Head of caudate nucleus (tissue), 42 donors: ENCODE results near the gene ZBTB45.
A peak's percentile ranks its signal among the peaks of the same experiment; 100 is the strongest.
"Not testable (repeated sequence)": the region's sequence is repeated elsewhere in the genome, so short reads cannot be mapped to it uniquely, and the experiment has no call there.

ENCODE experiments used
- DNase-seq, 42 donors: peaks; one replicate each; pipeline versions ENCODE4 v3.0.0 to v3.0.0-alpha.2; 2020 to 2021; ENCODE audit warnings: mixed read lengths in 7 of 42
- intact Hi-C: fragments of 100-400 bp; cut with DNase I; formaldehyde crosslinking; loops from one replicate; pipeline ENCODE4 v1.15.0; 2022

The ZBTB45 gene

GRCh38 chr19:58515259-58515658 is 4.4 kb downstream of the ZBTB45 start:
- intact Hi-C loops: no loop called here
- DNase-seq: no peak

- no peak for DNase-seq
- intact Hi-C loops: no loop called here
Observed at GRCh38 chr19:58514564-58515022, 5.0 kb downstream of the ZBTB45 start.

GRCh38 chr19:58513694-58514563 is 5.7 kb downstream of the ZBTB45 start:
- peak; percentile 69 to 95 (median 90) for DNase-seq
- intact Hi-C loops: no loop called here

GRCh38 chr19:58513213-58513693 is 6.4 kb downstream of the ZBTB45 start:
- intact Hi-C loops: no loop called here
- DNase-seq: no peak

GRCh38 chr19:58511353-58512208 is 8.0 kb downstream of the ZBTB45 start, which contains the start of gene SLC27A5:
TSS of gene SLC27A5 (minus strand) at chr19:58511992. CDS start at chr19:58511955, 37 bp downstream.
- no peak for DNase-seq
- intact Hi-C loops: no loop called here

GRCh38 chr19:58510084-58510862 is 9.3 kb downstream of the ZBTB45 start:
- intact Hi-C loops: no loop called here
- DNase-seq: no peak

GRCh38 chr19:58509731-58510083 is 9.9 kb downstream of the ZBTB45 start:
- intact Hi-C loops: no loop called here

GRCh38 chr19:58507602-58508223 is 11.9 kb downstream of the ZBTB45 start:
- intact Hi-C loops: not testable (repeated sequence)

More at GRCh38 chr19:58509731-58510083, 9.9 kb downstream of the ZBTB45 start:
- DNase-seq: no peak

GRCh38 chr19:58500242-58500641 is 19.4 kb downstream of the ZBTB45 start:
- intact Hi-C loops: no loop called here
- no peak for DNase-seq

More at GRCh38 chr19:58507602-58508223, 11.9 kb downstream of the ZBTB45 start:
- not testable (repeated sequence) for DNase-seq

GRCh38 chr19:58499021-58499927 is 20.3 kb downstream of the ZBTB45 start:
- DNase-seq: peak; percentile 97 to 100 (median 100)
- intact Hi-C loops: no loop called here

- intact Hi-C loops: no loop called here
- peak in 1 of 42 donors; percentile 32 for DNase-seq
Observed at GRCh38 chr19:58498316-58499020, 21.1 kb downstream of the ZBTB45 start.

- no peak for DNase-seq
- intact Hi-C loops: no loop called here
Observed at GRCh38 chr19:58497634-58498170, 21.9 kb downstream of the ZBTB45 start.

- DNase-seq: peak in 9 of 42 donors; percentile 13 to 69 (median 49)
- intact Hi-C loops: no loop called here
Observed at GRCh38 chr19:58492265-58492664, 27.3 kb downstream of the ZBTB45 start.

- intact Hi-C loops: no loop called here
- no peak for DNase-seq
Observed at GRCh38 chr19:58491393-58491792, 28.2 kb downstream of the ZBTB45 start.

- DNase-seq, intact Hi-C loops: not testable (repeated sequence)
Observed at GRCh38 chr19:58484349-58484748, 35.3 kb downstream of the ZBTB45 start.

GRCh38 chr19:58483776-58484175 is 35.8 kb downstream of the ZBTB45 start:
- intact Hi-C loops: no loop called here
- no peak for DNase-seq
